Nephron (organoid): ENCODE measurements around the gene UBA52.
A peak's percentile ranks its signal among the peaks of the same experiment; 100 is the strongest.

Experiments used
- H3K27ac Mint-ChIP-seq, 3 experiments: 2 replicates each; pipeline ENCODE4 v1.8.0; 2020; ENCODE audit warnings: mixed read lengths in 3 of 3, mild to moderate bottlenecking in 2 of 3, moderate library complexity in 1 of 3
- H3K27me3 Mint-ChIP-seq: 2 replicates; pipeline ENCODE4 v1.8.0; 2021; ENCODE audit warnings: low read depth, mild to moderate bottlenecking, moderate library complexity, mixed read lengths
- H3K36me3 Mint-ChIP-seq: 2 replicates; pipeline ENCODE4 v1.8.0; 2020; ENCODE audit warnings: low read depth, mixed read lengths
- H3K4me1 Mint-ChIP-seq: 2 replicates; pipeline ENCODE4 v1.8.0; 2020; ENCODE audit warnings: mixed read lengths
- H3K4me3 Mint-ChIP-seq, 3 experiments: 2 replicates each; pipeline ENCODE4 v1.8.0; 2020; ENCODE audit warnings: mild to moderate bottlenecking in 3 of 3, mixed read lengths in 3 of 3, moderate library complexity in 2 of 3
- H3K9me3 Mint-ChIP-seq: 2 replicates; pipeline ENCODE4 v1.8.0; 2020; ENCODE audit warnings: mixed read lengths
- CTCF ChIP-seq, 3 experiments: fragments of 200-600 bp; sonication (generic); IDR thresholded peaks; one replicate each; pipeline ENCODE4 v1.5.0; 2021; ENCODE audit warnings: antibody characterized with exemption in 3 of 3; ENCODE audit not compliant: unreplicated experiment in 3 of 3

The UBA52 gene

GRCh38 chr19:18607226-18608101 is 35.8 kb downstream of the UBA52 start:
- no peaks in the 10 kb centered on the region for H3K9me3 Mint-ChIP-seq
- TF ChIP-seq CTCF (IDR thresholded peaks at IDR 0.05; ENCODE audit: unreplicated experiment in 3 of 3) = no peak
- no peak overlapping the region for H3K27ac Mint-ChIP-seq
- H3K27me3 Mint-ChIP-seq = peaks cover 85% of the 10 kb centered on the region
- H3K4me3 Mint-ChIP-seq = peak overlapping the region in 2 of 3 experiments; percentile 30 to 65
- peaks cover 25% of the 10 kb centered on the region for H3K4me1 Mint-ChIP-seq
- H3K36me3 Mint-ChIP-seq = no peaks in the 10 kb centered on the region

GRCh38 chr19:18608102-18608804 is 36.6 kb downstream of the UBA52 start:
- Mint-ChIP-seq H3K27me3 (peaks cover 83% of the 10 kb centered on the region), H3K4me1 (peaks cover 20% of the 10 kb centered on the region), H3K4me3 (peak overlapping the region; percentile 46 to 69 (median 65)), H3K36me3 (no peaks in the 10 kb centered on the region), H3K27ac (no peak overlapping the region), H3K9me3 (no peaks in the 10 kb centered on the region)
- TF ChIP-seq CTCF (IDR thresholded peaks at IDR 0.05; ENCODE audit: unreplicated experiment in 3 of 3) = no peak

GRCh38 chr19:18608805-18609716 is 37.4 kb downstream of the UBA52 start:
- H3K27me3 Mint-ChIP-seq = peaks cover 87% of the 10 kb centered on the region
- H3K4me3 Mint-ChIP-seq = peak overlapping the region; percentile 7 to 69 (median 46)
- H3K9me3 Mint-ChIP-seq = no peaks in the 10 kb centered on the region
- H3K36me3 Mint-ChIP-seq = no peaks in the 10 kb centered on the region
- peaks cover 19% of the 10 kb centered on the region for H3K4me1 Mint-ChIP-seq
- no peak for TF ChIP-seq CTCF (IDR thresholded peaks at IDR 0.05; ENCODE audit: unreplicated experiment in 3 of 3)
- no peak overlapping the region for H3K27ac Mint-ChIP-seq

GRCh38 chr19:18609717-18610051 is 38.0 kb downstream of the UBA52 start:
- Mint-ChIP-seq H3K27ac (no peak overlapping the region), H3K36me3 (no peaks in the 10 kb centered on the region), H3K9me3 (no peaks in the 10 kb centered on the region), H3K27me3 (peaks cover 87% of the 10 kb centered on the region), H3K4me3 (peak overlapping the region in 1 of 3 experiments; percentile 30), H3K4me1 (peaks cover 19% of the 10 kb centered on the region)
- no peak for TF ChIP-seq CTCF (IDR thresholded peaks at IDR 0.05; ENCODE audit: unreplicated experiment in 3 of 3)

GRCh38 chr19:18610245-18610555 is 38.5 kb downstream of the UBA52 start:
- Mint-ChIP-seq H3K27ac (no peak overlapping the region), H3K36me3 (no peaks in the 10 kb centered on the region), H3K4me3 (no peak overlapping the region), H3K4me1 (peaks cover 17% of the 10 kb centered on the region), H3K27me3 (peaks cover 87% of the 10 kb centered on the region), H3K9me3 (no peaks in the 10 kb centered on the region)
- no peak for TF ChIP-seq CTCF (IDR thresholded peaks at IDR 0.05; ENCODE audit: unreplicated experiment in 3 of 3)
